ENCODE measurements around the gene FBXW11.
"Not testable (repeated sequence)": the region's sequence is repeated elsewhere in the genome, so short reads cannot be mapped to it uniquely, and the experiment has no call there.

FBXW11 gene

DNA sequence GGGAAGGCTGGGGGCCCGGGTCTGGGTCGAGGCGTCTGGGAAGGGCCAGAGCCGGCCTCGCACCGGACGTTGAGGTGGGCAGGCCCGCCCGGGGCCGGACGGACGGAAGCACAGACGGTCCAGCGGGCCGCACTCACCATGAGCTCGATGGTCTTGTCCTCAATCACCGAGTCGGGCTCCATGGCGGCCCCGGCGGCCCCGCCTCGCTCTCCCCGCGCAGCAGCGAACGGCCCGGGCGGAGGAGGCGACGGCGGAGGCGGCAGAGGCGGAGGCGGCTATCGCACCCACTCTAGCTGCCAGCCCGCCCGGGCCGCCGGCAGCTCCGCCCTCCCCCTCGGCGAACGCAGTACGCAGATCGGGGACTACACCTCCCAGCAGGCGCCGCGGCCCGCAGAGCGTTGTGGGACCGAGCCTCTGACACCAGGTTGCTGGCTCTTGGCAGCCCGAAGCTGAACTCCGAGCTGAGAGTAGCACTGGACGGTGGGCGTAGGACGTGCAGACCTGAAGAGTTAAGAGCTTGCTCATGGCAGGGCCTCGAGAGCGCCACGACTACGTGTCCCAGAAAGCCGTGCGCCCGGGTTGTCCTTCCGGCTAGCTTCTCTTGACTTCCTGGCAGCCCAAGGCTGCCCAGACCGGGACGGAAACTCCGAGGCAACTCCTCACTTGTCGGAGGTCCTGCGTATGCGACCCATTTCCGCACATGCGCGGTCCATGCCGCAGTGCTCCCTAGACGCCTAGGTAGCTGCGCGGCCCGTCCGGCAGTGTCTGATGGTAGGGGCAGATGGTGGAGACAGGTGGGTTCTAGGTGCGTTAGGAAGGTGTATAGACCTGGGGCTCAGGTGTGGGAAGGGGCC lies at the start of gene FBXW11:
TSS of gene FBXW11 (minus strand) at position 318 of the 854 bp plus-strand sequence. CDS start at position 182, 136 bp downstream.
- DNase-seq, result peak; percentile 97

DNA sequence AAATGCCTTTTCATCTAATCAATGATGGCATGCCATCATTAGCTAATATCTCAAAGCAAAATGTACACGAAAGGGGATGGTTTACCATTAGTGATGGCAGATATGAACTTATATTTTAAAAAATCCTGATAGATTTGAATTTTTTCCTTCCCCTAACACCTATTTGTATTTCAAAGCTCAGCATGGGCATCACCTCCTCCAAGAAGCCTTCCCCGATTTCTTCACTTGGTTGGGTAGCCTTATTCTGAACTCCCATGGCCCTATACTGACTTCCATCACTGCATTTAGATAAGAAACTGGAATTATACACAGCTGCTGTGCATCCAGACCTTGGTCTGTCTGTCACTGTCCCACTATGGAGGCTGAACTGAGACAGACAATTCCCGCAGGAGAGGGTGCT lies 49.6 kb upstream of the FBXW11 start:
- no peak for DNase-seq

DNA sequence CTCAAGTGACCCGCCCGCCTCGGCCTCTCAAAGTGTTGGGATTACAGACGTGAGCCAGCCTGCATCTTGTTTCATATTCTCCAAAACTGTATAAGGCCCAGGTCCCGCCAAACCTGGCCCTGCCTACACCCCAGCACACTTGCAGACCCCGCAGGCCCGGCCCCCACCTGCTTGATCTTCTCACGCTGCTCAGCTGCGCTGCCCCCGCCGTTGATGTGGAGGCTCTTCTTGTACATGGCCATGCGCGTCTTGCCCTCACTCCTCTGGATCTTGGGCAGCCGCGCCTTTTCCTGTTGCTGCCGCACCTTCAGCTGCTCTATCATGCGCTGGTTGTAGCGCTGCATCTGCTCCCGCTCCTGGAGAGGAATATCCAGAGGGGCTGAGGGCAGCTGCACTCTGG lies 49.0 kb upstream of the FBXW11 start:
- DNase-seq, result no peak

DNA sequence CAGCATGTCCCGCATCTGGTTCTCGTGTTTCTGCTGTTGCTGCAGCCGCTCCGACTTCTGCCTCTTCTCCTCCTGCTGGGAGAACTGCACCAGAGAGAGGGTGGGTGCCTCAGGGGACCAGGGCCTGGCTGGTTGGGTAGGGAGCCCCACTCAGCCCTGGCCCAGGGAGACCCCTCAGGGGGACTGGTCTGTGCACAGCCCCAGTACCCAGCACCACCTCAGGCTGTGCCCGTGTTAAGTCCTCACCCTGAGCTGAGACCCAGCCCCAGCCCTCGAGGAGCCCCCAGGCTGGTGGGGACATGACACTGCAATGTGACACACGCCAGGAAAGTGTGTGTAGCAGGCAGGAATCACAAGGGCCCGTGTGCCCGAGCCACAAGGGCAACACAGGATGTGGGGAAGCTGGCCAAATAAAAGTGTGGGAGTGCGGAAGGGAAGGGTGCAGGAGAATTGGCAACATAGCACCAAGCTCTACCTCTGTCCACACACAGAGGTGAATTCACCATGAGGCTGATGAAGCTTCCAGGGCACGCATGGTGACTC lies 48.2 kb upstream of the FBXW11 start:
- no peak for DNase-seq

DNA sequence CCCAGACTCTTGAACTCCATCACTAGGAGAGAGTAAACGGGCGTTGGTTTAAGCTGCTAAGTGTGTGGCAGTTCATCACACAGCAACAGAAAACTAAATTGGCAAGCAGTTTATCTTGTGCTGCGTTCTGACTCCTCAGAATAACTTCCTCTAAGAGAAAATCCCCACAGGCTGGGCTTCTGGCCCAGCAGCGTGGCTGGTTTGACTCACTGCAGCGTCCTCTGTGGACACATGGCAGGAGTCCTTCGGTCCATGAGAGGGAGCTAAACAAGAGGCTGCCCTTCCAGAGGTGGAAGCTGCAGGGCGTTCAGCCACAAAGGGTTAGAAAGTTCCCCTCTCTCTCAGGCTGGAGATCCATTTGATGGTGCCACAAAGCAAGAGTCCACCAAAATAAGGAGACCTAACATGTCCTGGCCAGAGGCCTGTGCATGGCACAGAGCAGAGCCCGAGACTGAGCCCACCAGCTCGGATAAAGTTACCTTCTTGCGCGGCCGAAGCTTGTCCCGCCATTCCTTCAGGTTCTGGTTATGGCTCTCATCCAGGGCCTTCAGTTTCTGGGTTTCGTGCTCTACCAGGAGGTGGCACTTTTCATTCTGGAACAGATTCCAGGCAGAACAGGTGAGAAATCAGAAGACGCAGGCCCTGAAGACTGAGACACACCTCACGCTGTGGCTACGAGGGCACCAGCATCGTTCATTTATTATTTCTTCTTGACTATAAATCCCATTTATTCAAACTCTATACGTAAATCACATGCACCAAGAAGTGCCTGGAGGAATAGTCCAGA lies 46.2 kb upstream of the FBXW11 start:
- no peak for DNase-seq

DNA sequence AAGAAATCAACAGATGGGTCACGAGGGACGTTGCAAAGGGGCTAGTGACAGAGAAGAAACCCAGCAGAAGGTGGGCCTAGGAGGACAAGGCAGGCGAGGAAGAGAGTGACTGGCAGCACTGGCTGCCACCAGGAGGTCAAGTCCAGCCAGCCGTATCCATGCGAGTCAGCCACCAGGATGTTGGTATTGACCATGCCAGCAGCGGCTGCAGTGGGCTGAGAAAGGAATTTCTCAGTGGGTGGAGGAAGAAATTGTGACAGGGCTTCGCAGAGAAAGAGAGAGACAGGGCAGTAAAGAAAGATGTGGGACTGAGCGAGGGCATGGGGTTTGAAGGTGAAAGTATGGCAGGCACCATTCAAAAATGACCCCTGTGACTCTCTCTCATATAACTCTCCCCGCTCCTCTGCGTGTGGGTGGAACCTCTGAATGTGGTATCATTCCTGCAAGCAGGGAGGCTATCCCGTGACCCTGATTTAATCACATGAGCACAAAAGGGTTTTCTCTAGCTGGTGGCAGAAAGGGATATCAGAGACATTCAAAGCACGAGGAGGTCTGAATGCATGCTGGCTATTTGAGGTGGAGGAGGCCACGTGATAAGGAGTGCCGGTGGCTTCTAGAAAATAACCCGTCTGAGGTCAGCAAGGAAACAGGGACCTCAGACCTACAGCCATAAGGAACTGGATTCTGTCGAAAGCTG lies 45.4 kb upstream of the FBXW11 start:
- DNase-seq, result no peak

DNA sequence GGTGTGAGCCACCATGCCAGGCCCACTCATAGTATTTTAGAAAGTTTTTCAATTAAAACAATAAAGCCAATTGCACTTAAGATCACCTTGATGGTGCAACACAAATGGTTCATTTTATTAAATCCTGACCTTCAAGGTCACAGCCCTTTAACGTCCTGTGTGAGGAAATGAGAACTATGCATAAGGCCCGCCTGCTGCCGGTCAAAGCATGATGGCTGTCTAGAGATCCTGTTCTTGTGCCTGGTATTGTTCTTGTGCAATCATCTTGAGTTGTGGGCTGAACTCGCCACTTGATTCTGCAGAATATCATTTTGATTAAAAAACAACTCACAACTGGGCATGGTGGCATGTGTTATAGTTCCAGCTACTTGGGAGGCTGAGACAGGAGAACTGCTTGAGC lies 43.6 kb upstream of the FBXW11 start:
- no peak for DNase-seq

DNA sequence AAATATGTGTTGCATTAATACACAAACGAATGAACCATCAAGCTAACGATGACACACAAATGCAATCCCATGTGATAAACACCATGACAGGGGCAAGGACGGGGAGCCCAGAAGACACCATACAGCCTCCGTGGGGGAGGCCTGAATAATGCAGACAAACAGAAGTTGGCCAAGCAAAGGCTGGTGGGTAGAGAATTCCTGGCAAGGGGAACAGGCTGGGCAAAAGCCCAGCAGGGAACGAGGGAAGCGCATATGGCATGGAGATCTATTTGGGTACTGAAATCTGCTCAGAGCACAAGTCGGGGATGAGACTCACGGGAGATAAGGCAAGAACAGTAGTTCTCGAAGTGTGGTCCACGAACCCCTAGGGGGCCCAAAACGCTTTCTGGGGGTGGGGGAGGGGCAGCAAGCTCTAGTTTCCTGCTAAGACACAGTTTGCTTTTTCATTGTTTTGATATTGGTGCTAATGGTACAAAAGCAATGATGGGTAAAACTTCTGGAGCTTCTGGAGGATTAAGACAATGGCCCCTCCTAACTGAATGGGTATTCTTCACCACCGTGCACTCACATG lies 42.9 kb upstream of the FBXW11 start:
- DNase-seq, result no peak

DNA sequence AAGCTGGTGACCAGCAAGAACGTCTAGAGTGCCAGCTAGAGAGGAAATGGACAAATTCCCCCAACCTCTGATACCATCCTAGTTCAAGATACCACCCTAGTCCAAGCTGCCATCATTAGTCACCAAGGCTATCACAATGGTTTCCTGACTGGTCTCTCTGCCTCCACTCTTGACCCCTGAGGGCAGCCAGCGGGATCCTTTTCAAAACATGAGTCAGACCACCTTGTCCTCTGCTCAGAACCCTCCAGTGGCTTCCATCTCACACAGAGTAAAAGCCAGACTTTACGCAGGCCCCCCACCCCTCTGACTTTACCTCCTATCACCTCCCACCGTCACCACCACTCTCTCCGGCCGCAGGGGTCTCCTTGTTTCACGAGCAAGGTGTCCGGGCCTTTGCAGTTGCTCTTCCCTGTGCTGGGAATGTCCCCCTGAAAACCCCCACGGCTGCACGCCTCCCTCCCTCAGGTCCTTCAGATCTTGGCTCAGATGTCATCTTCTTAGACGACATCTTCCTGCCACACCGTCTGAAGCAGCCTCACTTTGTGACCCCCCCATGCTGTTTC lies 42.2 kb upstream of the FBXW11 start:
- no peak for DNase-seq

DNA sequence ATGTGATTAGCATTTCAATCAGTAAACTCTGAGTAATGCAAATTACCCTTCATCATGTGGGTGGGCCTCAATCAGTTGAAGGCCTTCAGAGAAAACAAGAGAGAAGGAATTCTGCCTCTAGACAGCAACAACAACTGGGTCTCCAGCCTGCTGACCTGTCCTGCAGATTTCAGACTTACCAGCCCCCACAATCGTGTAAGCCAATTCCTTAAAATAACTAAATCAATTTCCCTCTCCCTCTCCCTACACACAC lies 41.7 kb upstream of the FBXW11 start:
- no peak for DNase-seq

DNA sequence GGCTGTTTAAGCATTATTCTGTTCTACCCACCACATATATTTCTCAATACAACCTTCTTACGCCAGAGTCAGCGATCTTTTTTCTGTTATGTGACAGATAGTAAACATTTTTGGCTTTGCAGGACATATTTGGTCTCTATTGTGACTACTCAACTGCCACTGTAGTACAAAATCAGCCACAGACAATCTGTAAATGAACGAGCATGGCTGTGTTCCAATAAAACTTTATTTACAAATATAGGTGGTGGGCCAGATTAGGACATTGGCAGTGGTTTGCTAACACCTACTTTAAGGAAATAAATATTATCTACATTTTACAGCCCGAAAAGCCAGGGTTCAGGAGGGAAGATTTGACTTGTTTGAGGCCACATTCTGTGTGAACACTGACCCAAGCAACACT lies 40.2 kb upstream of the FBXW11 start:
- DNase-seq, result no peak

DNA sequence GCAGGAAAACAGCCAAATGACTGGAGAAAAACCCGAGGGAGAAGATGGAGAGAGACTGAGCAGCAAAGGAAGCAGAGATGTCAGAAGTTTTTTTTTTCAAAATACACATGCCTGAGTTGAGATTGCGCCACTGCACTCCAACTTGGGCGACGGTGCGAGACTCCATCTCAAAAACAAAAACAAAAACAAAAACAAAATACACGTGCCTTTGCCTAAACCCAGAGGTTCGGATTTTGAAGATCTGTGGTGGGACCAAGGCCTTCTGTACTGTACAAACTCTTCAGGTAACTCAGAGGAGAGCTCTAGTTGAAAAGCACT lies 38.8 kb upstream of the FBXW11 start:
- DNase-seq, result no peak

DNA sequence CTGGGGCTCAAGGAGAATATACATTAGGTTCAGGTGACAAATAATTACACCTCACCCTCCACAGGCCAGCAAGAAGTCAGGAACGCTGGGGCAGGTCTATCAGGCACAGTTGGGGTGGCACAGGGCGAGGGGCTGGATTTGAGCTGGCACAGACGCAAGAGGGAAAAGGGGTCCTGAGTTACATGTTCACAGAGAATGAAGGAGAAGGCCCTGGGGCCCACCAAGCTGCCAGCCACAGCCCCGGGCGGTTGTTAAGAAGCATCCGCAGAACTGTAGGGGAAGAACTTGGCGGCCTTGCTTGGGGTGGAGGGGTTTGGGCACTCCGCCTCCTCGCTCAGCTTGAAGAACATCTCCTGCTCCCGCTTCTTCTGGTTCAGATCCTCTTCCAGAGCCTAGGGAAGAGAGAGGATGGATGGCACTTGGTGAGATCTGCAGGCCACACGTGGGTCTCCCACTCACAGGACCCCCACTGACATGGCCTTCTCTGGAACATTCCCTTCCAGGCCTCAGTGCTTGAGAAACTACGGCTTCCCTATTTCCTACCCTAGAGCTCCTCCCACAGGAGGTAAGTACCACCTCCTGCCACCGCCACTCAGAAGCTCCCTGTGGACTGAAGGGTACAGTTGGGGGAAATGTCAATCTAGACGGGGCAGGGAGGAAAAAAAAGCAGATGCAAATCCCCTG lies 38.3 kb upstream of the FBXW11 start:
- DNase-seq, result no peak

DNA sequence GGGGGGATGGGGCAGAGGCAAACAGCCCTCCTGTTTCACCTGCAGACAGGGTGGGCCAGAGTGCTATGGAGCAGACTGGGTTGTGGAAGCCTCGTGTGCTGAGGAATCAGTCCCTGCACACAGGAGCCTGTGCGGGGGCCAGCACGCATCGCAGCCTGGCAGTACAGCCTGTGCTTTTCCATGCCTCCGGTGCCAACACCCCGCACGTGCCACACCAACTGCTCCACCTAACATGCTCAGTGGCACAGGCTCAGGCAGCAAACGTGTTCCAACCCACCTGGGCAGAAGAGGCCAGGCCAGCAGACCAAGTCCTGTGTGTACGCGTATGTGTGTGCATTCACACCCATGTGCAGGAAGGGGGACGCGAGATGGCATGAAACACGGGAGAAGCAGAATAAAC lies 37.4 kb upstream of the FBXW11 start:
- no peak for DNase-seq

DNA sequence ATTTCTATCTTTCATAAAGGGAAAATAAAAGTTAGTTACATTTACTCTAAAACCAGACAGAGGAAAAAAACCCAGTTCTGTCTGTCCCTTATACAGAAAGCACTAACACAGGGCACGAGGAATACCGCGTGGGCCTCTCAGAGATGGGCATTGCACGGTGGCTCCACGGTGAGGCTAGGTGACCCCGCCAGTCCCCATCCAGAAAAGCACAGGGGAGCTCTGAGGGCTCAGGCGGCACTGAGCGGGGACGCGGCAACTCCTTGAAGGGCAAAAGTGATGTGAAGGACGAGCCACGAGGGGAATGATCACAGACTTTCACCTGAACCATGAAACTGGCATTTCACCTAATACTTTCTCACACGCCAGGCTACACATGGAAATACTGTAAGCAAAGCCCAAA lies 35.7 kb upstream of the FBXW11 start:
- no peak for DNase-seq

DNA sequence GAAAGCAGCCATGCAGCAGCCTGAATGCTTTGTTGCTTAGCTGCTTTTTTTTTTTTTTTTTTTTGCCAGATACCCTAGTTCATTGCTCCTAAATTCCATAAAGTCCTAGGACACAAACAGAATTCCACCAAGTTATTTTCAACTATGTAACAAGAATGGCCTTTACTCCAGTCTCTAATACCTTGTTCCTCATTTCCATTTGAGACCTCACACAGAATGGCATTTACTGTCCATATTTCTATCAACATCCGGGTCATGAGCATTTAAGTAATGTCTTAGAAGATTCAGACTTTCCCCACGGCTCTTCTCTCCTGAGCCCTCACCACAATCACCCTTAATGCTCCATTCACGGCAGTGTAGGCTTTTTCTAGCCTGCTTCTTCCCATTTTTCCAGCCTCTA lies 31.7 kb upstream of the FBXW11 start:
- DNase-seq, result no peak

DNA sequence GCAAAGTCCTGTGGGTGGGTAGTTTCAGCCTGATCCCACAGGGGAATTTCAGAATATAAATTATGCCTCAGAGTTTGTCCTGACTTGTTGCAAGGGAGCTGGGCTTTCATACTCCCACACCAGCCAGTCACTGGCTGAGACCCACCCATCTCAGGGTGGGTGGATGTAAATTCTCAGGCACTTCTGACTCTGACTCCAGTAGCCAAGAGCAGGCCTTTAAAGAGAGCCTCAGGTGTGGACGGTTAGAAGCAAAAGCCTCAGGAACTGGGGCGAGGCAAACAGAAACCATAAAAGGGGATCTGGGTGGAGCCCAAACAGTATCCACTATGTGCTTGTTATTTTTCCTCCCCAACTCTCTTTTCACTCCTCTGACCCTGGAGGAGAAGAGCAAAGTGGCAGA lies 28.6 kb upstream of the FBXW11 start:
- DNase-seq, result no peak

DNA sequence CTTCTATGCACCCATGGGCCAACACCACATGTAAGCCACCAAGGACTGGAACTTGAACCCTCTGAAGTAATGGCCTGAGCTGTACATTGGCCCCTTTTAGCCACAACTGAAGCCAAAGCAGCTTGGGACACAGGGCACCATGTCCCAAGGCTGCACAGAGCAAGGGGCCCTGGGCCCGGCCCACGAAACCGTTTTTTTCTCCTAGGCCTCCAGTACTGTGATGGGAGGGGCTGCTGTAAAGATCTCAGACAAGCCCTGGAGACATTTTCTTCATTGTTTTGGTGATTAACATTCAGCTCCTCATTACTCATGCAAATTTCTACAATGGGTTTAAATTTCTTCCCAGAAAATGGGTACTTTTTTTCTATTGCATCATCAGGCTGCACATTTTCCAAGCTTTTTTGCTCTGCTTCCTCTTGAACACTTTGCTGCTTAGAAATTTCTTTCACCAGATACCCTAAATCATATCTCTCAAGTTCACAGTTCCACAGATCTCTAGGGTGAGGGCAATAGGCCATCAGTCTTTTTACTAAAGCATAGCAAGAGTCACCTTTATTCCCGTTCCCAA lies 25.5 kb upstream of the FBXW11 start:
- DNase-seq, result no peak

DNA sequence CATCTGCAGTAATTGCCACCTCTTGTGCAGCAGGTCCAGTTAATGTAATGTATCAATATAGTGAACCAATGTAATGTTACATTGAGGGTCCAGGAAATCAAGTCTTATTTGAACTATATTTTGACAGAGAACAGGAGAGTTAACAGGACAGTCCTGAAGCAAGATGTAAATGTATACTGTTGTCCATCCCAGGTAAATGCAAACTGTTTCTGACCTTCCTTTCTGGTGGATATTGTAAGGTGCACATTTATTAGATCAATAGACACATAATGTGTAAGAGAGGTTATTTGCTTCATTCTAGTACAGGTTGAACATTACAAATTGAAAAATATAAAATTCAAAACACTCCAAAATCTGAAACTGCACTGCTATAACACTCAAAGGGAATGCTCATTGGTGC lies 23.4 kb upstream of the FBXW11 start:
- DNase-seq, result no peak

DNA sequence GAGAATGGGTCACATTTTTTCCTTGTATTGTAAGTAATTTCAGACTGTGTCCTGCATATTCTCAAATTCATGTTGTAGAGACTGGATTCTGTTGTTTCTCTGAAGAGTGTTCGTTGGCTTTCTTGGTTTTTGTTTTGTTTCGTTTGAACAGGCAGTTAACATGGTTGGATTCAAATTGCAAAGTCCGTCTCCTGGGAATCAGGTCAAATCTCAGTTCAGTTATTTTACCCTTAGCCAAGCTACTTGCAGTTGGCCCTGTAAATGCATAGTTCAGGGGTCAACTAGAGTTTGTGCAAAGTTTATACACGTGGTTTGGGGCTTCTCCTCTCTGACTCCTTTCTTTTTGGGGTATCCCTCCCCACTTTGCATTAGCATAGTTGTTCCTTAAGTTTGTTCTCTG lies 21.7 kb upstream of the FBXW11 start:
- DNase-seq, result no peak

DNA sequence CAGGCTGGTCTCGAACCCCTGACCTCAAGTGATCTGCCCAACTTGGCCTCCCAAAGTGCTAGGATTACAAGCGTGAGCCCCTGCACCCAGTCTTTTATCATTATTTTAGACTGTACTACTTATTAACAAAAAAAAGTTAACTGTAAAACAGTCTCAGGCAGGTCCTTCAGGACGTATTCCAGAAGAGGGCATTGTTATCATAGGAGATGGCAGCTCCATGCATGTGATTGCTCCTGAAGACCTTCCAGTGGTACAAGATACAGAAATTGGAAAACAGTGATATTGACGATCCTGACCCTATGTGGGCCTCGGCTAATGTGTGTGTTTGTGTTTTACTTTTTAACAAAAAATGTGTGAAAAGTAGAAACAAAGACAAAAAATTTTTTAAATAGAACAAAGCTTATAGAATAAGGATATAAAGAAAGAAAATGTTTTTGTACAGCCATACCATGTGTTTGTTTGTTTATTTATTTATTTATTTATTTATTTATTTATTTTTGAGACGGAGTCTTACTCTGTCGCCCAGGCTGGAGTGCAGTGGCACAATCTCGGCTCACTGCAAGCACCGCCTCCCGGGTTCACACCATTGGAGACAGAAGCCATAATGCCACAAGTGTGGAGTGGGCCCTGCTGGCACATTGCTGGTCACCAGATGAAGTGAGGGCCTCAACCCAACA lies 13.8 kb upstream of the FBXW11 start:
- not testable (repeated sequence) for DNase-seq

DNA sequence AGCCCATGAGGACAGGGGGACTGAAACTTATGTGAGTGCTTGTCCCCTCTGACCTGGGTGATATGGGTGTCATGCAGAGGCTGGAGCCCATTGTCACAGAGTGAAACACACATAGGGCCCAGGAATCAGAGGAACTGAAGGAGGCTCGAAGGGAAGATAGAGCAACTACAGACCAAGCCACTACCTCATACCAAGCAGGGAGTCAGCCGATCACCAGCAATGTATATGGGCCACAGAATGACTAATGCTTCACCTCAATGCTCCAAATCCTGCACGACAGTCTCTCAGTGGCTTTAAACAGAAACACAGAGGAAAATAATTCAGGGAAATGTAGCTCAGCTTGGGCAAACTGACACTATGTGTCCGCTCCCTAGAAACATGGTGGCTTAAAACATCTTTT lies 8.9 kb upstream of the FBXW11 start:
- DNase-seq, result no peak
